OCI-LY7 (cell line): Measurements from ENCODE around the gene SH2D6. TPM values are rescaled to one million over a fixed set of nuclear protein-coding genes. Genes with fewer than 3 reads are reported as not detected.

Experiments used
- BruUV-seq: library from RNA; stranded (reverse); fragments of 400-500 nt; replicated peaks from 2 replicates; lab custom pipeline; 2021; lab: Mats Ljungman, UMichigan
- CTCF ChIA-PET: fragments of 300-600 bp; sonication (Branson Sonifier 250); formaldehyde crosslinking; loops from one replicate; lab custom pipeline; 2022; ENCODE audit warnings: antibody characterized with exemption; ENCODE audit not compliant: unreplicated experiment; lab: Charles Lee
- POLR2A ChIA-PET: fragments of 300-600 bp; sonication (Branson Sonifier 250); formaldehyde crosslinking; loops from one replicate; lab custom pipeline; 2022; ENCODE audit warnings: antibody characterized with exemption; lab: Charles Lee
- DNase-seq: peaks from one replicate; pipeline ENCODE4 v3.0.0-alpha.2; 2015; ENCODE audit warnings: low spot score
- H2AFZ ChIP-seq: fragments of 200-600 bp; sonication (generic), shearing (Covaris generic); 2 replicates; pipeline ENCODE4 v1.6.1; 2014; ENCODE audit warnings: mild to moderate bottlenecking, antibody characterized with exemption, low read length, moderate library complexity
- H3K27ac ChIP-seq: fragments of 200-600 bp; sonication (generic); 2 replicates; pipeline ENCODE4 v1.5.1; 2014; ENCODE audit warnings: mixed run types, low read depth, mild to moderate bottlenecking, moderate library complexity, low read length, inconsistent platforms; ENCODE audit not compliant: poor library complexity, severe bottlenecking
- H3K36me3 ChIP-seq: fragments of 200-600 bp; sonication (generic); 2 replicates; pipeline ENCODE4 v1.6.1; 2014; ENCODE audit warnings: mild to moderate bottlenecking, antibody characterized with exemption, low read length, moderate library complexity, mixed read lengths; ENCODE audit not compliant: insufficient read depth
- H3K4me1 ChIP-seq: fragments of 200-600 bp; sonication (generic); 2 replicates; pipeline ENCODE4 v1.5.1; 2014; ENCODE audit warnings: mild to moderate bottlenecking, low read length; ENCODE audit not compliant: insufficient read depth, poor library complexity, severe bottlenecking
- H3K4me2 ChIP-seq: fragments of 200-600 bp; sonication (generic); 2 replicates; pipeline ENCODE4 v1.6.1; 2014; ENCODE audit warnings: mild to moderate bottlenecking, low read length
- H3K4me3 ChIP-seq: fragments of 200-600 bp; sonication (generic); 2 replicates; pipeline ENCODE4 v1.5.1; 2014; ENCODE audit warnings: mild to moderate bottlenecking, low read depth, low read length; ENCODE audit not compliant: poor library complexity, severe bottlenecking
- H3K79me2 ChIP-seq: fragments of 200-600 bp; sonication (generic); 2 replicates; pipeline ENCODE4 v1.6.1; 2016; ENCODE audit warnings: low read depth, mild to moderate bottlenecking, low read length, moderate library complexity, mixed read lengths; ENCODE audit not compliant: insufficient read depth
- H3K9me2 ChIP-seq: fragments of 200-600 bp; sonication (generic); 2 replicates; pipeline ENCODE4 v1.6.1; 2016; ENCODE audit warnings: mild to moderate bottlenecking, low read length, mixed read lengths; ENCODE audit not compliant: insufficient read depth
- H3K9me3 ChIP-seq: fragments of 200-600 bp; sonication (generic); 2 replicates; pipeline ENCODE4 v1.6.1; 2014; ENCODE audit warnings: mild to moderate bottlenecking, mixed run types, low read length, mixed read lengths
- H4K20me1 ChIP-seq: fragments of 200-600 bp; sonication (generic); 2 replicates; pipeline ENCODE4 v1.6.1; 2014; ENCODE audit warnings: mild to moderate bottlenecking, antibody characterized with exemption, low read length, moderate library complexity, mixed read lengths; ENCODE audit not compliant: insufficient read depth
- CTCF ChIP-seq: fragments of 200-600 bp; sonication (generic); conservative IDR thresholded peaks from 2 replicates; pipeline ENCODE4 v1.5.1; 2014; ENCODE audit warnings: mild to moderate bottlenecking, antibody characterized with exemption, low read length, moderate library complexity, mixed read lengths
- EZH2phosphoT487 ChIP-seq: fragments of 200-600 bp; sonication (generic); IDR thresholded peaks from 2 replicates; pipeline ENCODE4 v1.6.1; 2018; ENCODE audit warnings: low read depth, borderline replicate concordance, mild to moderate bottlenecking, mixed run types, antibody characterized with exemption, low read length, moderate library complexity, mixed read lengths
- intact Hi-C: fragments of 100-400 bp; cut with micrococcal nuclease; formaldehyde crosslinking; loops from one replicate; pipeline ENCODE4 v1.10.0; 2022; ENCODE audit not compliant: unreplicated experiment
- total RNA-seq, 2 experiments: library from RNA; depleted of rRNA in 1 of 2; stranded (reverse); fragments of >200 nt in 1 of 2; shearing (Covaris generic) in 1 of 2; gene quantifications; 2 replicates each; pipeline ENCODE4 v1.2.3, GENCODE V29; 2014 to 2022

The SH2D6 gene
- total RNA-seq, 2 experiments from 2014 or later = 0.35 to 2.6 TPM

GRCh38 chr2:85445316-85446295 lies 27.1 kb downstream of the SH2D6 start:
- peak; percentile 22 for DNase-seq
- Histone ChIP-seq H3K4me3 (no peak overlapping the region), H3K36me3 (no peaks in the 10 kb centered on the region), H3K79me2 (no peaks in the 10 kb centered on the region), H3K9me2 (no peaks in the 10 kb centered on the region), H2AFZ (no peak overlapping the region), H3K4me2 (no peak overlapping the region), H3K27ac (no peak overlapping the region), H3K9me3 (no peaks in the 10 kb centered on the region), H3K4me1 (peaks cover 7% of the 10 kb centered on the region), H4K20me1 (no peaks in the 10 kb centered on the region)
- BruUV-seq = no TSS peak
- ChIA-PET CTCF (no interaction called here), POLR2A (interaction anchor here (0.6 to 1.1 kb wide), 3 partner anchors 8 to 27 kb away, joined by 3 to 6 read pairs (median 3); no protein-coding TSS in a partner anchor)
- intact Hi-C loops = no loop called here
- no peak for TF ChIP-seq CTCF
- no peak for TF ChIP-seq EZH2phosphoT487

DNA sequence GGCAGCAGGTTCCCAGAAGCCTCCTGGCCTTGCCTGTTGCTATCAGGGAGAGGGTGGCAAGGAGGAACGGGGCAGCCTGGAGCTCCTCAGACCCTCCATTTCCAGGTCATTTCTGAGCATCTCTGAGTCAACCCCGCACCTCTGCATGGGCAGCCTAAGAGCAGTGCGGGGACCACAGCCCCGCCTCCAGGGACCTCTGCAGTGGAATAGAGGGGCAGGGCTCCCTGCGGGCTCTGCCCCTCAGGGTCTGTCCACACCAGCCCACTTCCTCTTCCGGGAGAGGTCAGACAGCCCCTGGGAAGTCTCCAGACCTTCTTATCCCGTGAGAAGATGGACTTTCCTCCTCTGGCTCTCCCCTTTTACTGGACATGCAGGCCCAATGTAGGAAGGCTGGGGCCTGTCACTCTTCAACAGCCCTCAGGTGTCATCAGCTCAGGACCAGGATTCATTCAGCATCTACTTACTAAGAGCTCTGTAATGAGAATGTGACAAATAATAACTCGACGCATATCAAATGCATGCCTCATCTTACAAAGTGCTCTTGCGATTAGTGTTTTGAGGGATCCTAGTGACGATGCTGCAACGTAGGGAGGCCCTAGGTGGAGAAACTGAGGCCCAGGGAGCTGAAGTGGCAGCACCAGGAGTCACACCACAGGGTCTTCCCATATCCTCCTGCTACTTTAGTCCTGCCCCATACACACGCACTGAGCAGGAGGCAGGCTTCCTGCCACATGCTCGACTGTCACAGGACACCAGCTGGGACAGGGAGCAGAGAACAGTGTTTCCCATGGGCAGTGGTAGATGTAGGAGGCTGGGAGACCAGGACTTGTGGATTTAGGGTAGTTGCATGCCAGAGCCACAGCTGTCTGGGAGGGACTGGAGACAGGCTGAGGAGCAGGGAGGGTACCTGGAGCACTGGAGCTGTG lies 28.0 kb downstream of the SH2D6 start:
- H3K4me3 ChIP-seq = no peak overlapping the region
- no peak for DNase-seq
- H3K27ac ChIP-seq = no peak overlapping the region
- H3K4me2 ChIP-seq = no peak overlapping the region
- ChIA-PET POLR2A (interaction anchor here (0.6 to 1.9 kb wide), 4 partner anchors 9 to 26 kb away, joined by 3 to 8 read pairs (median 4); no protein-coding TSS in a partner anchor), CTCF (no interaction called here)
- no peaks in the 10 kb centered on the region for H4K20me1 ChIP-seq
- no peaks in the 10 kb centered on the region for H3K9me3 ChIP-seq
- no TSS peak for BruUV-seq
- H3K36me3 ChIP-seq = no peaks in the 10 kb centered on the region
- intact Hi-C loops = no loop called here
- no peaks in the 10 kb centered on the region for H3K9me2 ChIP-seq
- no peak overlapping the region for H2AFZ ChIP-seq
- TF ChIP-seq CTCF = no peak
- no peak for TF ChIP-seq EZH2phosphoT487
- peaks cover 8% of the 10 kb centered on the region for H3K4me1 ChIP-seq
- no peaks in the 10 kb centered on the region for H3K79me2 ChIP-seq
